ENCODE data around the gene STAT3. TPM values are rescaled to one million over a fixed set of nuclear protein-coding genes. Genes with fewer than 3 reads are reported as not detected.
"Not testable (repeated sequence)": the region's sequence is repeated elsewhere in the genome, so short reads cannot be mapped to it uniquely, and the experiment has no call there.

The STAT3 gene
- polyA plus RNA-seq, 1 of the 3 experiments (the other 2 are of a cell fraction) = 35.7 TPM

- WGBS (ENCODE audit: low lambda C conversion rate) = 50% methylated on average over 4 of the region's 6 CpGs
- H3K79me2 ChIP-seq (ENCODE audit: insufficient read depth) = peaks cover 80% of the 10 kb centered on the region
- peak overlapping the region in 1 of 2 experiments; percentile 94; a peak in 3 of 4 replicates for H3K27ac ChIP-seq (ENCODE audit: low read depth in 2 of 2, low read length in 1 of 2)
- no peaks in the 10 kb centered on the region for H3K27me3 ChIP-seq (ENCODE audit: insufficient read depth)
- H3K9me3 ChIP-seq = no peaks in the 10 kb centered on the region
- no peak for DNase-seq
- peak overlapping the region; percentile 66 to 100 for H3K4me3 ChIP-seq (ENCODE audit: low read depth in 2 of 2, low read length in 1 of 2)
- ChIA-PET CTCF (interaction anchor here (0.6 to 2.9 kb wide), 4 partner anchors 15 to 109 kb away, joined by 3 to 19 read pairs (median 4); no protein-coding TSS in a partner anchor), POLR2A (no interaction called here)
- H3K4me2 ChIP-seq = peak overlapping the region; percentile 100
- no peak for TF ChIP-seq POLR2AphosphoS5 (IDR thresholded peaks at IDR 0.05; ENCODE audit: low read depth, low read length)
- no peak for TF ChIP-seq RCOR1 (IDR thresholded peaks at IDR 0.05; ENCODE audit: low read length)
- no peak for TF ChIP-seq SMC3 (IDR thresholded peaks at IDR 0.05; ENCODE audit: low read depth, low read length)
- no peak for TF ChIP-seq TAF1 (IDR thresholded peaks at IDR 0.05; ENCODE audit: borderline replicate concordance, low read depth, low read length)
- no peak for TF ChIP-seq USF1 (IDR thresholded peaks at IDR 0.05; ENCODE audit: borderline replicate concordance, low read depth)
- no peak for TF ChIP-seq NFIC (IDR thresholded peaks at IDR 0.05; ENCODE audit: borderline replicate concordance)
- TF ChIP-seq TCF12 (IDR thresholded peaks at IDR 0.05) = no peak
- TF ChIP-seq REST (IDR thresholded peaks at IDR 0.05; ENCODE audit: low read depth, low read length) = no peak
- TF ChIP-seq TEAD4 (IDR thresholded peaks at IDR 0.05; ENCODE audit: borderline replicate concordance, insufficient read depth) = no peak
- no peak for TF ChIP-seq MAX (IDR thresholded peaks at IDR 0.05; ENCODE audit: low read depth)
- no peak for TF ChIP-seq ZBTB33 (IDR thresholded peaks at IDR 0.05; ENCODE audit: borderline replicate concordance, low read depth)
- no peak for TF ChIP-seq RXRA (IDR thresholded peaks at IDR 0.05; ENCODE audit: borderline replicate concordance, low read depth)
- no peak for TF ChIP-seq GATA2 (CRISPR knock-in tag; IDR thresholded peaks at IDR 0.05)
- TF ChIP-seq RAD21 (IDR thresholded peaks at IDR 0.05; ENCODE audit: low read length) = no peak
- TF ChIP-seq IRF3 (IDR thresholded peaks at IDR 0.05; ENCODE audit: low read depth, low read length) = no peak
- TF ChIP-seq FOXJ3 (CRISPR knock-in tag; IDR thresholded peaks at IDR 0.05) = no peak
- TF ChIP-seq CHD2 (IDR thresholded peaks at IDR 0.05; ENCODE audit: low read length, partially characterized antibody) = no peak
- TF ChIP-seq CTCF (IDR thresholded peaks at IDR 0.05) = no peak
- H2AFZ ChIP-seq (ENCODE audit: low read depth) = no peak overlapping the region
- peaks cover 36% of the 10 kb centered on the region for H3F3A ChIP-seq (replicated peaks; ENCODE audit: insufficient read depth)
- no peaks in the 10 kb centered on the region for H3K9me2 ChIP-seq
- peaks cover 0 to 40% of the 10 kb centered on the region in 2 experiments for H3K36me3 ChIP-seq (replicated peaks in 1 of 2; ENCODE audit: control insufficient read depth in 1 of 2, insufficient read depth in 2 of 2, low read length in 1 of 2)
- peaks cover 4 to 10% of the 10 kb centered on the region in 2 experiments; a peak in 3 of 4 replicates for H3K4me1 ChIP-seq (ENCODE audit: control insufficient read depth in 1 of 2, insufficient read depth in 2 of 2, low read depth in 1 of 2, low read length in 1 of 2)
- H4K20me1 ChIP-seq (ENCODE audit: insufficient read depth) = peaks cover 60% of the 10 kb centered on the region
- H3K9ac ChIP-seq = peak overlapping the region; percentile 100
Measured at GRCh38 chr17:42421136-42421506, 32.9 kb upstream of the STAT3 start.

GRCh38 chr17:42417981-42418380 is 29.7 kb upstream of the STAT3 start:
- DNase-seq; POLR2A ChIA-PET; H3K9me3 ChIP-seq; H2AFZ ChIP-seq (ENCODE audit: low read depth); H3K9ac ChIP-seq; H3K27me3 ChIP-seq (ENCODE audit: insufficient read depth); H3K9me2 ChIP-seq: not testable (repeated sequence)
- peaks cover 100% of the 10 kb centered on the region for H3K79me2 ChIP-seq (ENCODE audit: insufficient read depth)
- H3K4me1 ChIP-seq (ENCODE audit: control insufficient read depth in 1 of 2, insufficient read depth in 2 of 2, low read depth in 1 of 2, low read length in 1 of 2) = peaks cover 4 to 19% of the 10 kb centered on the region in 2 experiments; a peak in 2 of 4 replicates
- H3F3A ChIP-seq (replicated peaks; ENCODE audit: insufficient read depth) = peaks cover 37% of the 10 kb centered on the region
- H3K4me3 ChIP-seq (ENCODE audit: low read depth in 2 of 2, low read length in 1 of 2) = peak overlapping the region in 1 of 2 experiments; percentile 9; a peak in 1 of 4 replicates
- H3K4me2 ChIP-seq = peak overlapping the region; percentile 100
- 0 out of 4 replicates have a peak overlapping the region, but pooled peaks of 1 of the 2 experiments have one; percentile 94 for H3K27ac ChIP-seq (ENCODE audit: low read depth in 2 of 2, low read length in 1 of 2)
- 96% methylated on average over 5 of the region's 5 CpGs for WGBS (ENCODE audit: low lambda C conversion rate)
- peaks cover 92% of the 10 kb centered on the region for H4K20me1 ChIP-seq (ENCODE audit: insufficient read depth)
- H3K36me3 ChIP-seq (replicated peaks in 1 of 2; ENCODE audit: control insufficient read depth in 1 of 2, insufficient read depth in 2 of 2, low read length in 1 of 2) = peaks cover 0 to 49% of the 10 kb centered on the region in 2 experiments
- CTCF ChIA-PET = interaction anchor here (0.7 kb wide), 1 partner anchor 116 kb away, joined by 3 read pairs; no protein-coding TSS in a partner anchor
